Esophagus muscularis mucosa (tissue), 4 donors: ENCODE data around the gene KCNK2. TPM values are rescaled to one million over a fixed set of nuclear protein-coding genes. Genes with fewer than 3 reads are reported as not detected.

Experiments used
- DNase-seq: peaks from one replicate; pipeline ENCODE4 v3.0.0-alpha.2; 2017; ENCODE audit errors: extremely low spot score
- H3K27ac ChIP-seq, 4 donors: fragments of 200-600 bp; sonication (generic); replicated peaks in 1 of 4; 1 replicate in 3 of 4; 2 replicates in 1 of 4; pipeline ENCODE4 v1.5.1; 2016 to 2019; ENCODE audit warnings: mild to moderate bottlenecking in 1 of 4
- H3K27me3 ChIP-seq, 4 donors: fragments of 200-600 bp; sonication (generic); one replicate each; pipeline versions ENCODE4 v1.5.1 to v1.6.0; 2016 to 2019
- H3K36me3 ChIP-seq, 4 donors: fragments of 200-600 bp; sonication (generic); one replicate each; pipeline ENCODE4 v1.5.1; 2016 to 2019
- H3K4me1 ChIP-seq, 4 donors: fragments of 200-600 bp; sonication (generic); one replicate each; pipeline ENCODE4 v1.5.1; 2016 to 2019
- H3K4me3 ChIP-seq, 4 donors: fragments of 200-600 bp; sonication (generic); 1 replicate in 2 of 4; 2 replicates in 2 of 4; pipeline ENCODE4 v1.5.1; 2016 to 2019; ENCODE audit warnings: mild to moderate bottlenecking in 4 of 4, moderate library complexity in 1 of 4
- H3K9me3 ChIP-seq, 4 donors: fragments of 200-600 bp; sonication (generic); 1 replicate in 3 of 4; 2 replicates in 1 of 4; pipeline ENCODE4 v1.5.1; 2016 to 2019
- CTCF ChIP-seq, 3 experiments: fragments of 200-600 bp in 2 of 3; fragments of 450-650 bp in 1 of 3; sonication (generic) in 2 of 3; IDR thresholded peaks; one replicate each; pipeline ENCODE4 v1.5.1; 2017 to 2019; ENCODE audit warnings: antibody characterized with exemption in 3 of 3, mild to moderate bottlenecking in 2 of 3, moderate library complexity in 1 of 3
- EP300 ChIP-seq: sonication (generic); formaldehyde crosslinking; IDR thresholded peaks from one replicate; pipeline ENCODE4 v1.6.1; 2017; ENCODE audit warnings: antibody characterized with exemption
- POLR2A ChIP-seq: fragments of 450-650 bp; IDR thresholded peaks from one replicate; pipeline ENCODE4 v1.6.1; 2017; ENCODE audit warnings: antibody characterized with exemption, moderate library complexity, mild to moderate bottlenecking, low read depth
- POLR2AphosphoS5 ChIP-seq, 2 donors: sonication (generic); formaldehyde crosslinking; IDR thresholded peaks; one replicate each; pipeline ENCODE4 v1.6.1; 2017; ENCODE audit warnings: antibody characterized with exemption in 2 of 2
- WGBS: methylation state at CpG from one replicate; pipeline ENCODE4 v1.1.5; 2018; 5-methylcytosine and 5-hydroxymethylcytosine counted together
- intact Hi-C: fragments of 100-400 bp; cut with DNase I; formaldehyde crosslinking; loops from one replicate; pipeline ENCODE4 v1.15.1; 2023
- total RNA-seq, 4 donors: library from RNA; depleted of rRNA; stranded (reverse); fragments of >200 nt; gene quantifications; one replicate each; pipeline versions ENCODE4 v1.1.0 to v1.2.1, GENCODE V29; 2016

The KCNK2 gene
- total RNA-seq, 4 donors from 2014 or later = 0.57 to 3.3 (median 2.8) TPM

GRCh38 chr1:215279682-215280081 lies 197.1 kb downstream of the KCNK2 start:
- TF ChIP-seq EP300 (no peak), CTCF (IDR thresholded peaks at IDR 0.05) (no peak)
- WGBS = 83% methylated on average over 3 of the region's 3 CpGs
- intact Hi-C loops = no loop called here

DNA sequence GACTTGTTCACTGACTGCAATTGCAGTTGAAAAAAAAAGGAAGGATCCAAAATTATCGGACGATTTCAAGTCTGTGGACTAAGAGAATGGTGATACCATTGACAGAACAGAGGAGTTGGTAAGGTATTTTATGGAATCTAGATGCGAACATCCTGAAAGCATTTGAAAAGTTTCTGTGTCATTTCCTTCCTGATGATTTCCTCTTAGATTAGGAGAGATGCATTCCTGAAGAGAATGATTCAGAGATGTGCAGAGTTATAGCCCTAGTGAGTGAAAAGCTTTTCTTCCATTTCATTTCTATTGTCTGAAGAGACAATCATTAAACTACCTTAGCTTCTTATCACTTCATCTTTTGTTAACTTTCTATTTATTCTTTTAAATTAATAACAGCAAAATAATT lies 200.0 kb downstream of the KCNK2 start:
- Histone ChIP-seq H3K4me3 (no peak overlapping the region), H3K27ac (no peak overlapping the region), H3K27me3 (no peaks in the 10 kb centered on the region), H3K36me3 (no peaks in the 10 kb centered on the region), H3K9me3 (no peaks in the 10 kb centered on the region), H3K4me1 (no peaks in the 10 kb centered on the region)
- DNase-seq = no peak
- WGBS = 80% methylated on average over 3 of the region's 3 CpGs
- TF ChIP-seq POLR2AphosphoS5 (IDR thresholded peaks at IDR 0.05) (no peak), POLR2A (no peak), CTCF (IDR thresholded peaks at IDR 0.05) (no peak), EP300 (no peak)
- intact Hi-C loops = no loop called here

More at GRCh38 chr1:215279682-215280081, 197.1 kb downstream of the KCNK2 start:
- Histone ChIP-seq H3K27me3 (no peaks in the 10 kb centered on the region), H3K4me1 (no peaks in the 10 kb centered on the region), H3K4me3 (no peak overlapping the region), H3K9me3 (no peaks in the 10 kb centered on the region), H3K36me3 (no peaks in the 10 kb centered on the region), H3K27ac (no peak overlapping the region)
- DNase-seq = no peak

- intact Hi-C loops = no loop called here
- DNase-seq = no peak
- Histone ChIP-seq H3K4me1 (no peaks in the 10 kb centered on the region), H3K27me3 (no peaks in the 10 kb centered on the region), H3K4me3 (no peak overlapping the region), H3K36me3 (no peaks in the 10 kb centered on the region), H3K9me3 (no peaks in the 10 kb centered on the region), H3K27ac (no peak overlapping the region)
- WGBS = 74% methylated on average over 3 of the region's 3 CpGs
- TF ChIP-seq POLR2AphosphoS5 (IDR thresholded peaks at IDR 0.05) (no peak), POLR2A (no peak), EP300 (no peak), CTCF (IDR thresholded peaks at IDR 0.05) (no peak)
Observed at GRCh38 chr1:215285013-215285800, 202.7 kb downstream of the KCNK2 start.
